ENCODE results near the gene ATG13. TPM values are rescaled to one million over a fixed set of nuclear protein-coding genes. Genes with fewer than 3 reads are reported as not detected.

The ATG13 gene
- total RNA-seq, 1 donor from 2014 or later = 42.1 TPM

- Histone ChIP-seq H3K27ac (replicated peaks) (no peak overlapping the region), H3K36me3 (peaks cover 86% of the 10 kb centered on the region), H3K4me1 (peaks cover 52% of the 10 kb centered on the region), H3K4me3 (no peak overlapping the region), H3K9me3 (replicated peaks) (no peaks in the 10 kb centered on the region), H3K27me3 (ENCODE audit: low read depth) (no peaks in the 10 kb centered on the region)
- no peak for DNase-seq
- intact Hi-C loops (cut with micrococcal nuclease) = no loop called here
- TF ChIP-seq CTCF (IDR thresholded peaks at IDR 0.05; ENCODE audit: borderline replicate concordance) = no peak
These were observed 73.3 kb downstream of the ATG13 start for GRCh38 chr11:46690702-46691101.

GRCh38 chr11:46692450-46692849 lies 75.1 kb downstream of the ATG13 start:
- no peak overlapping the region for H3K27ac ChIP-seq (replicated peaks)
- TF ChIP-seq CTCF (IDR thresholded peaks at IDR 0.05; ENCODE audit: borderline replicate concordance) = no peak
- DNase-seq = no peak

DNA sequence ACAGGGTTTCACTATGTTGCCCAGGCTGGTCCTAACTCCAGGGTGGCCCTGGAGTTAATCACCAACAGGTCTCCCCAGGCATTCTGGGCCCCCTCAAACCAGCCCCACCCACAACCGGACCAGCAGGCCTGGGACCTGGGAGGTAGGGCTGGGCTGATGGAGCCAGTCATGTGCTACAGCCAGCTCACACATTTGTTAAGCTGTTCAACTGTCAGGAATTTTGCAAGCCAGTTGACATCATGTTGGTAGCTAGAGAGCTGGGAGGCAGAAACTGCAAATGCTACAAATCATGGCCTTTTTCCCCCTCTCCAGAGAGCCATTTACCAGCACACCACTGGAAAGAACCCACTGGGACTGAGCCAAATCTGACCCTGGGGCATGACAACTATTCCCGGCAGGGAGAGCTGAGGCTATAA lies 76.3 kb downstream of the ATG13 start:
- no peaks in the 10 kb centered on the region for H3K27me3 ChIP-seq (ENCODE audit: low read depth)
- no peak for DNase-seq
- peaks cover 63% of the 10 kb centered on the region for H3K36me3 ChIP-seq
- peak overlapping the region; percentile 96 for H3K27ac ChIP-seq (replicated peaks)
- no peak for TF ChIP-seq CTCF (IDR thresholded peaks at IDR 0.05; ENCODE audit: borderline replicate concordance)
- intact Hi-C loops (cut with micrococcal nuclease) = no loop called here
- peaks cover 55% of the 10 kb centered on the region for H3K4me1 ChIP-seq
- H3K9me3 ChIP-seq (replicated peaks) = no peaks in the 10 kb centered on the region
- no peak overlapping the region for H3K4me3 ChIP-seq

More at GRCh38 chr11:46692450-46692849, 75.1 kb downstream of the ATG13 start:
- H3K9me3 ChIP-seq (replicated peaks) = no peaks in the 10 kb centered on the region
- no peaks in the 10 kb centered on the region for H3K27me3 ChIP-seq (ENCODE audit: low read depth)
- peaks cover 73% of the 10 kb centered on the region for H3K36me3 ChIP-seq
- H3K4me1 ChIP-seq = peaks cover 53% of the 10 kb centered on the region
- intact Hi-C loops (cut with micrococcal nuclease) = no loop called here
- no peak overlapping the region for H3K4me3 ChIP-seq

- peaks cover 59% of the 10 kb centered on the region for H3K4me1 ChIP-seq
- H3K9me3 ChIP-seq (replicated peaks) = no peaks in the 10 kb centered on the region
- peak overlapping the region; percentile 96 for H3K27ac ChIP-seq (replicated peaks)
- H3K4me3 ChIP-seq = peak overlapping the region; percentile 2
- H3K36me3 ChIP-seq = peaks cover 61% of the 10 kb centered on the region
- TF ChIP-seq CTCF (IDR thresholded peaks at IDR 0.05; ENCODE audit: borderline replicate concordance) = no peak
- intact Hi-C loops (cut with micrococcal nuclease) = no loop called here
- no peak for DNase-seq
- no peaks in the 10 kb centered on the region for H3K27me3 ChIP-seq (ENCODE audit: low read depth)
These were observed 76.7 kb downstream of the ATG13 start for GRCh38 chr11:46694072-46694471.

GRCh38 chr11:46694607-46695006 lies 77.3 kb downstream of the ATG13 start:
- no peak for DNase-seq
- Histone ChIP-seq H3K36me3 (peaks cover 59% of the 10 kb centered on the region), H3K9me3 (replicated peaks) (no peaks in the 10 kb centered on the region), H3K4me1 (peaks cover 65% of the 10 kb centered on the region), H3K27me3 (ENCODE audit: low read depth) (no peaks in the 10 kb centered on the region), H3K27ac (replicated peaks) (peak overlapping the region; percentile 96), H3K4me3 (no peak overlapping the region)
- TF ChIP-seq CTCF (IDR thresholded peaks at IDR 0.05; ENCODE audit: borderline replicate concordance) = no peak
- intact Hi-C loops (cut with micrococcal nuclease) = no loop called here
